ENCODE measurements around the gene FANCC. TPM values are rescaled to one million over a fixed set of nuclear protein-coding genes. Genes with fewer than 3 reads are reported as not detected.
A peak's percentile ranks its signal among the peaks of the same experiment; 100 is the strongest.

FANCC gene
- total RNA-seq, 4 donors from 2014 or later = 13.8 to 32.2 (median 21.4) TPM

GRCh38 chr9:95080961-95081647, 236.4 kb downstream of the FANCC start:
- peak in 2 of 3 donors; percentile 41 to 45 for DNase-seq
- Histone ChIP-seq H3K27ac (peak overlapping the region in 2 of 4 donors; percentile 23 to 25), H3K4me1 (peaks cover 0 to 43% (median 2%) of the 10 kb centered on the region in 4 donors), H3K9me3 (no peaks in the 10 kb centered on the region), H3K27me3 (no peaks in the 10 kb centered on the region), H3K4me3 (no peak overlapping the region), H3K36me3 (peaks cover 0 to 55% (median 0%) of the 10 kb centered on the region in 3 donors)
- TF ChIP-seq CTCF (IDR thresholded peaks at IDR 0.05) (no peak), POLR2A (IDR thresholded peaks at IDR 0.05) (no peak)

DNA sequence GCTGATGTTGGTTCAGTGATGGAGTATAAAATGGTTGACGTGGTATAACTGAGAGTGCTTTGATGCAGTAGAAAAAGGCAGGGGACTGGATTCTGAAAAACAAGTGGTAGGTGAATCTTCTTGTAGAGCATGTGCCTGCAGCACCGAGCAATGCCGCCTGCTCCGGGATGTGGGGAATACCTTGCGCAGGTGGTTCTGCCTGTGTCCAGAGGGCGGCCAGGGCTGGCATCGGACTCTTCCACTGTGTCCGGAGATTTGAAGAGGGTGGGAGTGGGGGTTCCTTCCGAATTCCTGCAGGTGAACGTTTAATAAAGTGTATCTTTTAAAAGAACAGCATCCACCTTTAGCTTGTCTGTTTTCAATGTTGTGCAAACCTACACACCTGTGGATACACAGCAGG, 238.0 kb downstream of the FANCC start:
- Histone ChIP-seq H3K4me1 (peaks cover 0 to 52% (median 2%) of the 10 kb centered on the region in 4 donors), H3K9me3 (no peaks in the 10 kb centered on the region), H3K4me3 (no peak overlapping the region), H3K27ac (no peak overlapping the region), H3K27me3 (no peaks in the 10 kb centered on the region), H3K36me3 (peaks cover 0 to 39% (median 0%) of the 10 kb centered on the region in 3 donors)
- DNase-seq = peak in 1 of 3 donors; percentile 36
- TF ChIP-seq POLR2A (IDR thresholded peaks at IDR 0.05) = no peak
- no peak for TF ChIP-seq CTCF (IDR thresholded peaks at IDR 0.05)

DNA sequence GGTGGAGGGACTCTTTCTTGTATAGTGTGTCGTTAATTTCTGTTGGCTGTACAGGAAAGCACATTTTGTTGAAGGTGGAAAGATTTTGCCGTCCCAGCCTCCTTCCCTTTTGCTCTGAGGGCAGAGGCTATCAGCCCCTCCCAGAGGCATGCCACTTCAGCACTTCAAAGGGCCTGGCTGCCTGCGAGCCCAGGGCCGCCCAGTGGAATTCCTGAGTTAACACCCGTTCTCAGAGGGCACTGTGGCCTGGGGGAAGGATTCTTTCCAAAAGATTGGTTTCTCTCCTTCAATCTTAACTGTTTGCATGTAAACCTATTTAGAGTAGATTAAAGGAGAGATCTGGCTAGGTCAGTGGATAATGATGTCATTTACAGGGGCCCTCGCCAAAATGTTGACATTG, 238.6 kb downstream of the FANCC start:
- peak in 2 of 3 donors; percentile 52 to 53 for DNase-seq
- Histone ChIP-seq H3K4me1 (peaks cover 0 to 56% (median 2%) of the 10 kb centered on the region in 4 donors), H3K27me3 (no peaks in the 10 kb centered on the region), H3K27ac (peak overlapping the region in 2 of 4 donors; percentile 59 to 72), H3K36me3 (peaks cover 0 to 35% (median 0%) of the 10 kb centered on the region in 3 donors), H3K4me3 (no peak overlapping the region), H3K9me3 (no peaks in the 10 kb centered on the region)
- peak in 3 of 6 experiments; percentile 24 to 44 (median 40) for TF ChIP-seq CTCF (IDR thresholded peaks at IDR 0.05)
- TF ChIP-seq POLR2A (IDR thresholded peaks at IDR 0.05) = no peak

DNA sequence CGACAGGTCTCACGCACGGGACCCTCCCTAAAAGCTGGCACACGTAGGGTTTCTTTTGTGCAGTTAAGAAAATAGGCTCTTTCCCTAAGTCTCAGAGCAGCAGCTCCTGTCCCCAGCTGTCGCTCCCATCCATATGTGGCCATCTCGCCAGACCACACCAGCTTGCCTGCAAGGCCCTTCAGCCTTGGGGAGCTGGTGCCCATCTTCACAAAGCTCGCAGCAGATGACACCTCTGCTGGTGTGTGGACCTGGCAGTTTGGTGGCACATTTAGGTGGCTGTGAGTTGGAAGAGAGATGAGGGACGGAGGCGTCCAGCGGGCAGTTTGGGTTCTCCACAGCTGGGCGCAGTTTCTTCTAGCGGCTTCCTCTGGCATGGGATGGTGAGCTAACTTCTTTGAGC, 239.0 kb downstream of the FANCC start:
- no peak overlapping the region for H3K4me3 ChIP-seq
- H3K27me3 ChIP-seq = no peaks in the 10 kb centered on the region
- TF ChIP-seq POLR2A (IDR thresholded peaks at IDR 0.05) (no peak), CTCF (IDR thresholded peaks at IDR 0.05) (no peak)
- DNase-seq = peak in 1 of 3 donors; percentile 41
- peak overlapping the region in 3 of 4 donors; percentile 1 to 72 (median 59) for H3K27ac ChIP-seq
- H3K9me3 ChIP-seq = no peaks in the 10 kb centered on the region
- H3K4me1 ChIP-seq = peaks cover 0 to 58% (median 2%) of the 10 kb centered on the region in 4 donors
- H3K36me3 ChIP-seq = peaks cover 0 to 32% (median 0%) of the 10 kb centered on the region in 3 donors

- peaks cover 0 to 25% (median 0%) of the 10 kb centered on the region in 3 donors for H3K36me3 ChIP-seq
- H3K4me3 ChIP-seq = no peak overlapping the region
- no peak for TF ChIP-seq CTCF (IDR thresholded peaks at IDR 0.05)
- TF ChIP-seq POLR2A (IDR thresholded peaks at IDR 0.05) = no peak
- H3K27ac ChIP-seq = peak overlapping the region; percentile 1 to 72 (median 38)
- H3K9me3 ChIP-seq = no peaks in the 10 kb centered on the region
- no peaks in the 10 kb centered on the region for H3K27me3 ChIP-seq
- peaks cover 0 to 63% (median 2%) of the 10 kb centered on the region in 4 donors for H3K4me1 ChIP-seq
- no peak for DNase-seq
These were observed 239.6 kb downstream of the FANCC start for GRCh38 chr9:95077766-95078370.
